CD4-positive, alpha-beta T cell treated with Interleukin-17A for 4 hours (primary cell): ENCODE results near the gene FCN1.

ENCODE experiments used
- DNase-seq: peaks from one replicate; pipeline ENCODE4 v3.0.0-alpha.2; 2020; ENCODE audit warnings: mixed read lengths

The FCN1 gene

DNA sequence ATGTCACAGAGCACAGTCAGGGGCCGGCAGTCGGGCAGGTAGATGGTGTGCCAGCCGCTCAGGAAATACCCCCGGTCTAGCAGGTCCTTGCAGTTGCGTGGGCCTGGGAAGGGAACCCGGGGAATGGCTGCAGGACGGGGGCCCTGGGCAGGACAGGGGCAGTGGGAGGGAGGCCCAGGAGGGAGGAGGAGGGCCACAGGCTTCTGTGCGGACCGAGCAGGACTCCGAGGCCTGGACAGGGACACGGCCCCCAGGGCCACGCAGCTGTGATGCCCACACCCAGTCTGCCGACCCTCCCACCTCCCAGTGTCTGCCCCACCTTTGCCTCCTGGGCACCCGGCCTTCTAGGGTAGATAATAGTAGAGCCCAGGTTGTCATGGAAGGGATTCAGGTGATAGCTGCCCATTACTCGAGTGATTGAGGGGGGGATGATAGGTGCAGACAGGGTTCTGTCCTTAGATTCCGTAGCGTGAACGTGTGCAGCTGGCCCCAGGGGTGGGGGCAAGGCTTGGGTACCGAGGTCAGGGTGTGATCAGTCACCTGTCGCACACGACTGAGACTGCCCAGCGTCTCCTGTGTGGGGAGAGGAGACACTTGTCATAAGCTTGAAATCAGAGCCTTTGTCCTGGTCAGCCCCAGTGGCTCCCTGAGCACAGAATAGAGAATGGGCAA, 4.5 kb downstream of the FCN1 start:
- DNase-seq: no peak

DNA sequence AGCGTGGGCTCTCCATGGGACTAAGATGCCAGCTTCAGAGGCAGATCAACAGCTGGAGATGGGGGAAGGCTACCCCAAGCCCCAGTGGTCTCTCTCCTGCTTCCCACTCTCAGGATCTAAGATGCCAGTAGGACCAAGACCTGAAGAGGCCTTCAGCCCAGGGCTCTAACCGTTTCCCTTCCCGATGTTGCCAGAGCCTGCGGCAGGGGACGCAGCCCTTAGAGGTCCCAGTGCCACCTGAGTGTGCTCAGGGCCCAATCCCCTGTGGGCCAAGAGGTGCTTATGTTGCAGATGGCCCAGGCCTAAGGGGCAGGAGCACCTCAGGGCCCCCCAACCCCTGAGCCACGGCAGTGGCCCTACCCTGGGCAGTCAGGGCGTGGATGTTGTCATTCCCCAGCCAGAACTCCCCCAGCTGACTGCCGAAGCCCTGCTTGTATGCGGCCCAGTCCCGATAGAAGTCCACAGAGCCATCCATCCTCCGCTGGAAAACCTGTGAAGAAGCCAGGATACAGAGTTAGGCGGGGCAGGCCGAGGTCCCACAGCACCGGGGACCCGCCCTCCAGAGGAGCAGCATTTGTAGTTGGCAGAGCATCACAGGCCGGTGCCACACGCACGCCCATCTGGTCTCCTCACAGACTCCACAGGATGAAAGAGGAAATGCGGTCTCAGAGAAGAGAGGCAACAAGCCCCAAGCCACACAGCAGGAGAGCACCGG, 5.4 kb downstream of the FCN1 start:
- no peak for DNase-seq

DNA sequence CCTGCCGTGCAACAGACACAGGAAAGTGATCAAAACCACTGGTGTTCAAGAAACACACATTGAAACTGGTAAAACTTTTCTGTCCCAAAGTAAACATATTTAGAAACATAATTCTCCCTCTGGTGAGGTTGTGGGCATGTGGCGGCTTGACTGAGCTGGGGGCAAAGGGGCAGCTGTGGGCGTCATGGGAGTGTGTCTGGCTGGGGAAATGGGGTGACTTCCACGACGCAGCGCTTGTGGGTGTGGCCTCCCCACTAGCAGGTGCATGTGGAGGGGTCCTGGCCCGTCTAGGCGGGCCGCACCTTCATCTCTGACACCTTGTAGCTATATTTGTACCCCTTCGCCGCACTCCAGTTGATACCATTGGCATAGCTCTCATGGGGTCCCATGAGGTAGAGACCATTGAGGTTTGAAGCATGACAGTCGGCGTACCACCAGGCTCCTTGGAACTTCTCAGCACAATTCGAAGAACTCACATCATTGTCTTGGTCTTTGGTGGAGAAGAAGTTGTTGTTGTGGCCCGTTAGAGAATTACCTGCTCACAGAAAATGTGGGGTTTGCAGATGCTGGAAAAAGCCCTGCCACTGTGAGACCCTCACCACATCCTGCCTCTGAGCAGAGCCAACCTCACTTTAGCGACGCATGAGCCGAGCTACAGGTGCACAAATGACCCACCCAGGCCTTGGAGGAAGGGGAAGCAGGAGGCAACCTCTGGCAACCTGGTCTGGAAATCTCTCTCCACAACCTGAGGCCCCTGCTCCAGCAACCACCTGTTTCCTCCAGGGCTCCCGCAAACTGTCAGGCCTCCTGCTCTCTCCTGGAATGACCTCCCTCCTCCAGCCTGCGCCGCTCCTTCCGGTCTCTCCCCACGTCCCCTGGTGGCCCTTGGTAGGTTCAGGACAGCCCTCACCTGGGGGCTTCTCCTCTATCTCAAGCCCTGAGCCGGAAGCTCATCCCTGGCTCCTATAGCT, 7.9 kb downstream of the FCN1 start:
- no peak for DNase-seq

DNA sequence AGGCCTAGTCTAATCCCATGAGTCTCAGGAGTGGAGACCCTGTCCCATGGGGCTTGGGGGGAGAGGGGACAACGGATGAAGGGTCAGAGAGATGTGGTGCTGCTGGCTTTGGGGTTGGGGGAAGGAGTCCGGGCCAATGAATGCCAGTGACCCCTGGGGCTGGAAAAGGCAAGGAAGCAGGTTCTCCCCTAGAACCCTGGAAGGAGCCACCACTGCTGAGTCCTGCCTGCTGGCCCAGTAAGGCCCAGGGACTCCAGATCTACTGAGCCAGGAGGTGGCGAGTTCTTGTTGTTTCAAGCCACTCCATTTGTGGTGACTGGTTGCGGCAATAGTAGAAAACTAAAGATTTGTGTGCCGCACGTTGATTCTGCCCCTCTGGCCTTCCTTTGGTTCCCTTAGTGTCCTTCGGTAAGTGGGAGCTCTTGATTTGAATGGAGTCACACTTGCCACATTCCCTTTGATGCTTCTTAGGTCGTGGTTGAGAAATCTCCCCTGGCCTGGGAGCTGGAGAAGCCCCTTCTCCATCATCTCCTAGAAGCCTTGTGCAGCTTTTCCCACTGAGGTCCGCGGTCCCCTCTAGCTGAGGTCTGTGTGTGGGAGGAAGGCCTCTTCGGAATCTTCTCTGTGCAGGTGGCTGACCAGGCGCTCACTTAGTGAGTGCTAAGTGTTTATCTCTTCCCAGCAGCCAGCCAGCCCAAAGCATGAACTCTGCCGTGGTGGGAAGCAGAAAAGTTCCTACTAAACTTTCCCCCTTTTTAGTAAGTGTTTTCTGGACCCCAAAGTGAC, 9.0 kb downstream of the FCN1 start:
- DNase-seq: no peak

DNA sequence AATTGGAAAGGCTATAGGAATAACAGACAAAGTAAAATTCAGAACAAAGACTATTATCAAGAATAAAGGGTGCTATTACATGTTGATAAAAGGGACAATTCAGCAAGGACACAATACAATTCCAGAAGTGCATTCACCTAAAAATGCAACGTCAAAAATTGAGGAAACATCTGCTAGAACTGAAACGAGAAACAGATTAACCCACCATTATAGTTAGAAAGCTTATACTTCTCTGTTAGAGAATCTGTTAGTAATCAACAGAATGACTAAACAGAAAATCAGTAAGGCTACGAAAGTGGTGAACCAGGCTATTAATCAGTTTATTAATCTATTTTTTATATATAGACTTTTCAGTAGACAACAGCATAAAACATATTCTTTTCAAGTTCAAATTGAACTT, 14.8 kb downstream of the FCN1 start:
- DNase-seq: no peak

DNA sequence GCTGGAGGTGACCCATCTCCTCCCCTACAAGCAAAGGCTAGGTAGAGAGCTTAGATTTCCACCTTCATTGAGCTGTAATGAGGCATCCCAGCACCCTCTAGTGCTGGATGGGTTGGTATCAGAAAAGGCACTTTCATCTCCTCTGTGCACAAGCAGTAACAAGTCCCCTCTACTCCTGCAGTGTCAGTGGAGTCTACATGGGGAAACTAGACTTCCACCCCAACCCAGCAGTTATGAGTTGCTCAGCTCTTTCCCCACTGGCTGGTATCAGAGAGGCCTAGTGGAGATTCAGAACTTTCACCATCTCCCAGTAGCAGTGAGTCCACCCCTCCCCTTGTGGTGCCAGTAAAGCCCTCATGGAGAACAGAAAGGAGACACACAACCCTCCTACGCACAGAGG, 17.9 kb downstream of the FCN1 start:
- no peak for DNase-seq

DNA sequence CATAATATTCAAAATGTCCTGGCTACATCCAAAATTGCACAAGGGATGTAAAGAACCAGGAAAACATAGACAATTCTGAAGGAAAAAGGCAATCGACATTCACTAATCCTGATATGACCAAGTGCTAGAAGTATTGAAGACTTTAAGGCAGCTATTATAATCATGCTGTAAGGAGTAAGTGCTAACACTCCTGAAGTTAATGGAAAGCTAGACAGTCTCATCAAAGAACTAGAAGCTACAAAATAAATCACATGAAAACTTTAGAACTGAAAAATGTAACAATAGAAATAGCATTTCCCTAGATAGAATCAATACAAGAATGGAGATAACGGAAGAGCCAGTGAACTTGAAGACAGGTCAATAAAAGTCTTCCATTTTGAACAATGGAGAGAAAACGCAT, 18.5 kb downstream of the FCN1 start:
- DNase-seq: no peak

DNA sequence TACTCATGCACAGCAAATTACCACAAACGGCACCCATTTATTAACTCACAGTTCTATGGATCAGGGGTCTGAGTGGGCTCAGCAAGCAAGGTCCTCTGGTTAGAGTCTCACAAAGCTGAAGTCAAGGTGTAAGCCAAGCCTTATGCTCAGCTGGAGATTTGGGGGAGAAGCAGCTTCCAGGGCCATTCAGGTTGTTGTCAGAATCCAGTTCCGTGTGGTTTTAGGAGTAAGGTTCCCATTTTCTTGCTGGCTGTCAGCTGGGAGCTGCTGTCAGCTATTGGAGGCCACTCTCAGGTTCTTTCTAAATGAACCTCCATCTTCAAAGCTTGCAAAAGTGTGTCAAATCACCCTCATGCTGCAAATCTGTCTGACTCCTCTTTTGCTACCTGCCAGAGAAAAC, 19.4 kb downstream of the FCN1 start:
- DNase-seq: no peak

DNA sequence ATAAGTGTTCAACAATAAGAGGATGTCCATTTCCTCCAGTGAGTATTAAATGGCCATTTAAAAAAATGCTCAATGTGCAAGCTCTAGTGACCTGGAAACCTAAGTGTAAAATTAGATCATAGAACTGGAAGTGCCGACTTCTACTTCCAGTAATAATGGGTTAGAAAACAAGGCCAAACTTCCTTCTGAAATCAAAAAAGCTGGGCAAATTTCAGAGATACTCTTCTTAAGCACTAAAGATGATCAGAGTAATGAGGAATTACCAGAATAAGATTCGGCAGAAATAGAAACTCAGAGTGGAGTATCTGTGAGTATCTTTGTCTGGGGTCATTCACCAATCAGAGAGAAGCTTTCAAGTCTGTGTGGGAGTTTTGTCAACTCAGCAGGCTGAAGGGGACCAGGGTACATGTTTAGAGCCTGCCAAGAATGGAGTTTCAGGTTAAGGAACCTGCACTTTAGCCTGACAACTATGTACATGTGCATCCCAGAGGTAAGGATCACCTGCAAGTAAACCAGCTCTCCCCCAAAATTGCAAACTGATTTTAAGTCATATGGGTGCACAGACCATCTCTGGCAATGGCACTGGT, 20.0 kb downstream of the FCN1 start:
- no peak for DNase-seq

DNA sequence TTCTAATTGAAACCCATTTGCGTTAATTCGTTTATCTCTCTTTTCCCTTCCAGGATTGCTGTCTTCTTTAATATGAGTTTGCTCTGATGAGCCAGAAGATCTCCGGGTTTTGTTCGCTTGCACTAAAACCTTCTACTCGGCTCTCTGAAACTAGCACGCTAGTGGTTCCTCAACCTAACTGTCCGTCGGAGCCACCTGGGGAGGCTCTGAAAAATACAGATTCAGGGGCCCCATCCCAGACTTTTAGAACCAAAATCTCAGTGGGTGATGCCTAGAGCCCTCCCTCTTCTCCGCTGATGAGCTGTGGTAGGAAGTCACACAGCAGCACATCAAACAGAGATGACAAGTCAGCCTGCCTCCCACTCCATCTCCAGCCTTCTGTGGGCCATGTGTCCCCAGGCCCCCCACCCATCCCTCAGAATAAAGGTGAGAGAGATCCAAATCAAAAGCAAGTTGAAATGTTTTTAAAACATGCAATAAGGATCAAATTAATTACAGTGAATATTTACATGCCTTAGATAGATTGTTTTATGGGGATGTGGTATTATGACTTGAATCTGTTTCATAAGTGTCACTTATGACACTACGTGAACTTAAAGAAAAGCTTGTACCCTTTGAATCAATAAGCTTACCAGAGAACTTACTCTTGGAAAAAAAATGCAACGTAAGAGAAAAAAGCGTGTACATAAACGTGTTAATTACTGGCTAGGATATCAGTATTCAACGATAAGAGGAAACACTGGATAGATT, 20.7 kb downstream of the FCN1 start:
- no peak for DNase-seq

DNA sequence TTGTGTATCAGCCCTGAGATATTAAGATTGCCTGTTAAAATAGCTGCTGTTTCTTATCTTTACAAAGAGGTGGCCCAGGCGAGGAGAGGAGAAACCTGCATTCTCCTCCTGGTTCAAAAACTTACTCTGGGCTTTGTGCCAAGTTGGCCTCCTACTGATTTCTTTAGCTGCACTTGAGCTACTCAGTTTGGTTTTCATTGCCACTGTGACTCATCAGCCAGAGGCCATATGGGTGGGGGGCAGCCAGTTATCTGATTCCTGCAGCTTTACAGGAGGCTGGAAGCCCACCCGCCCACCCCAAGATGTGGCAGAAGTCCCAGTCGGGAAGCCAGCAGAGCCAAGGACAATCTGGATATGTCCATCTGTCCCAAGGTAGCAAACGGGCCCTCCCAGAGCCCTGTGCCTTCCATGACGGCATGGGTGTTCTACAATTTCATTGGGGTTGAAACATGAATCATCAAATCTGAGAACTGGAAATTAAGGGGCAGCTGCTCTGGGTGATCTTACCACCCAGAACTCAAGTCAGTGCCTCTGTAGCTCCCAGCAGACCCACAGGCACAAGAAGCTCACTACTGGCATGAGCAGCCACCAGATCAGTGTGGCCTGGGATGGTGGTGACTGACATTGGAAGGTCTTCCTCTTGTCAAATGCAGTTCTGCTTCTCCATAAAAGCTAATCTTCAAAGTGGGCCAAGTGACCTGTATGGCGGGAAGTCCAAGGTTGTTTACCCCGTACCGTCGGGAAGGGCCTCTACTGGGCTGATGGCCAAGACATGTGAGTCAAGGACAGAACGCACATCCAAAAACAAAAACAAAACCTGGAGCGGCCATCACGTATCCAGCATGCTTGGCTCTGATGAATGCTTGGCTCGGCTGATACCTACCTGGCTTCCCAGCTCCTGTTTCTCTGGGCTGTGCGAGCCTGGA, 21.5 kb downstream of the FCN1 start:
- DNase-seq: no peak

DNA sequence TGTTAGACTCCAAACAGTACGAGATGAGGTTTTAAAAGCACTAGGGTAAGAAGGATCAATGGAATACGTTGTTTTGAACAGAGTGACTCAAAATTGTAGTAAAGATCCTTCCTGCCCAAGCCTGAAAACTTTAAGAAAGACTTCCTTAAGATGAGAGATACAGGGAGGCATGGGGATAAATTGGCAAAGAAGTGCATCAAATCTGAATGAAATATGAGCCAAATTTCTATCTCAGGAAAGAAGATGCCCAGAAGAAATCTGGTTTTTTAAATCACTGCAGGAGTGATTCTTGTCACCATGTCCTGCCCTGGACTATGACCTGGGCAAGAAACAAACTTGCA, 22.2 kb downstream of the FCN1 start:
- DNase-seq: no peak

DNA sequence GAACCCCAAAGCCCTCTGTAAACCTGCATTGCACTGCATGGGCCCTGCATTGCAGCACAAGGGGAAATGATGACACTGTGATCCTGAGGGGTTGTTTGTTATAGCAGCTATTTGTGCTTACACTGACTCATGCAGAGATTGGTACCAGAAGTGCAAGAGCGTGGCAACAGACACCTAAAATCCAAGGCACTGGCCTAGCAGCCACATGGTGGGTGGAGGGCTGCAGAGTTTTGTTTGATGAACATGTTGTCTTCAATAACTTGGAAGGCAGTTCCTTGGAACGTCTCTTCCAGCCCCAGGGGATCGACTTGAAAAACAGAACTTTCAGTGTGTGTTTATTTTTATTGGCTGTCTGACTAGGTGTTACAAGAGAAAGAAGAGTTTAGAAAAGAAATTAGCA, 22.6 kb downstream of the FCN1 start:
- no peak for DNase-seq

DNA sequence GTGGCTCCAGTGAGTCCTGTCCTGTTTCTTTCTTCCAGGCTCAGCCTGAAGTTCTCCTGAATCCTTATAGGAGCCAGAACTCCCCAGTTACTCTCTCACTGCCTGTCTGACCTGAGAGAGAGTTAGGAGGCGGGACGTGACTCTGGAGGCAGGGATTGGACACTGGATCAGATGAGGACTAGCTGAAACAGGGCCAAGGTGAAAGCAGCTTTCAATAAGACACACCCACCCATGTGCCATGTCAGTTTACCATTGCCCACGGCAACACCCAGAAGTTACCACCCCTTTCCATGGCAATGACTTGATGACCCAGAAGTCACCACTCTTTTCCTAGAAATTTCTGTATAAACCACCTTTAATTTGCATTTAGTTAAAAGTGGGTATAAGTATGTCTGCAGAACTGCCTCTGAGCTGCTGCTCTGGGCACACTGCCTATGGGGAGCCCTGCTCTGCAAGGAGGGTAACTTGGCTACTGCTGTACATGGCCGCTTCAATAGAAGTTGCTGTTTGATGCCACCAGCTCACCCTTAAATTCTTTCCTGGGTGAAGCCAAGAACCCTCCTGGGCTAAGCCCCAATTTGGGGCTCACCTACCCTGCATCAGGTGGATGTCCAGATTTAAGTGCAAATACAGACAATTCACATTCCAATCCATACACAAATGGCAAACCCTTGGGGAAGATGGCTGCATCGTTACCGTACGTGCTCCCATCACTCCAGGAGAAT, 23.4 kb downstream of the FCN1 start:
- DNase-seq: no peak

DNA sequence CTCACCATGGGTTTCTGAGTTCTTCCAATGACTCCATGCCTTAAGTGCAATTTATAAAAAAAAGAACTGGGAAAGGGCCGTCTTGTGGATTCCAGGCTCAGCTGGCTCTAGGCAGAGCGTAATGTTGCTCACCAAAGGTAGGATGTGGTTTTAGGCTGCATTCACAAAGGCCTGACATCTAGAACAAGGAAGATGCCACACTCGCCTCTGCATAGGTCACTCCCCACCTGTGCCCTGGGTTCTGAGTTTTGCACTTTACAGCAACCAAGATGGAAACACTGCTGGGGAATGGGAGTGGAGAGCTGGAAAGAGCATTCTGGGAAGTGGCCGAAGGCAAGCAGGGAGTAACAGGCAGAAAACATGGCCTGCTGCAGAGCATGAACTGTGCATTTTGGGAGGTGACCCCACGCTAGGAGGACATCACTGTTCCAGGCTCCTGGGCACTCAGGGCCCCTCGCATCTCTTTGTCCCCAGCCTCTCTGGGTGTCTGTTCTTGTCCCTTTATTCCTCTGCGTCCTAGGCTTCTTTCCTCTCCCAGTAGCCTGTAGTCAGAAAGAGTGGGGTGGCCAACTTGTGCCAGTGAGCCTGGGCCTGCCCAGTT, 24.8 kb downstream of the FCN1 start:
- no peak for DNase-seq

DNA sequence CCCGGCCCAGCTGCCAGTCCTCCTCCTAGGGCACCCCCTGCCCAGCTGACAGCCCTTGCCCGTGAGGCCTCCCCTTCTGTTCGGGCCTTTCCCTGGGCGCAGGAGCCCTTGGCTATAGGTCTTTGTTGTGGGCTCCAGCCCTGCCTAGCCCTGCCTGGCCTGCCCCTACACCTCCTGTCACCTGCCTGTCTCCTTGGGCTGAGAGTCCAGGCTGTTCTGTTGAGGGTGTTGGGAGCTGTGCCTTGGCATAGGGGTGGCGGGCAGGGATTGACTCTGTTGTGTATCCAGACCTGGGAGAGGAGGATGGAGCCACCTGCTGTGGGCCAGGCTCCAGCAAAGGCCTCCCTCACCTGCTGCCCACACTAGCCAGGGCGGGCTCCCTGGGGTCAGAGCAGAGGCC, 25.5 kb downstream of the FCN1 start:
- no peak for DNase-seq

DNA sequence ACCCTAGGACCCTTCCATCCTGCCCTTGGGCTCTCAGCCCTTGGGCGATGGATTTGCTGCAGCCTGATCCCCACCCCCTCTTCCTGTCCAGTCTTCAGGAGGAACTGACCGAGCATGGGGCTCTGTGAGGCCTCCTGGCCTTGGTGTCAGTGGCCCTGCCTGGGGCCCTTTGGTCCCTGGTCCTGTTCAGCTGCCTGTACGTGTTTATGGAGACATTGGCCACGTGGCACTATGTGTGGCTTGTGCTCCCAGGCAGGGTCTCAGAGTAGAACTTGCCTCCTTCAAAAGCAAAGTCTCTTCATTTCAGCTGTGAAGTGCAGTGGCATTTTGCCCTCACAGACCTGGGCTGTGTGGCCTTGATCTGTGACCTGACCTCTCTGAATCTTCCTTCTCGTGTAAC, 26.0 kb downstream of the FCN1 start:
- no peak for DNase-seq

DNA sequence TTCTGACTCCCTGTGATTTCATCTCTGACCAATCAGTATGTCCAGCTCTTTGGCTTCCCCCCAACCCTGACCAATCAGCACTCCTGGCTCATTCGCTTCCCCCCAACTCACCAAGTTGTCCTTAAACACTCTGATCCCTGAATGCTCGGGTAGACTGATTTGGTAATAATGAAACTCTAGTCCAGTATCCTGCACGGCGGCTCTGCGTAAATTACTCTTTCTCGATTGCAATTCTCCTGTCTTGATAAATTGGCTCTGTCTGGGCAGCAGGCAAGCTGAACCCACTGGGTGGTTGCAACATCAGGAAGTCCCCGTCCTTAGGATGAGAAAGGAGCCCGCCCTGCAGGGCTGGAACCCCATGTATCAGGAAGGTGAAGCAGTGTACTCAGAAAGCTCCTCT, 26.7 kb downstream of the FCN1 start:
- DNase-seq: no peak

DNA sequence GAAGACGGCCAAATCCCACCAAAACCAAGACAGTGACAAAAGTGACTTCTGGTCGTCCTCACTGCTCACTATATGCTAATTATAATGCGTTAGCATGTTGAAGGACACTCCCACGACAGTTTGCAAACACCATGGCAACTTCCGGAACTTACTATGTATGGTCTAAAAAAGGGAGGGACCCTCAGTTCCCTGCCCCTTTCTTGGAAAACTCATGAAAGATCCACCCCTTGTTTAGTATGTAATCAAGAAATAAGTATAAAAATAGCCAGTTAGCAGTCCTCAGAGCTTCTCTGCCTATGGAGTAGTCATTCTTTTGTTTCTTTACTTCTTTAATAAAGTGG, 27.6 kb downstream of the FCN1 start:
- DNase-seq: no peak
